H9 (cell line): ENCODE results near the gene XIRP2. TPM values are rescaled to one million over a fixed set of nuclear protein-coding genes. Genes with fewer than 3 reads are reported as not detected.

Experiments used
- DNase-seq: peaks from one replicate; pipeline ENCODE4 v3.0.0-alpha.2; 2017
- H2AFZ ChIP-seq: one replicate; pipeline ENCODE4 v1.6.1; 2013; ENCODE audit warnings: mild to moderate bottlenecking, low read length, control low read depth, moderate library complexity
- H2AK5ac ChIP-seq: 2 replicates; pipeline ENCODE4 v1.6.1; 2013; ENCODE audit warnings: low read length, control low read depth, mixed read lengths; ENCODE audit not compliant: insufficient read length
- H2BK120ac ChIP-seq: one replicate; pipeline ENCODE4 v1.6.1; 2013; ENCODE audit warnings: low read depth, mild to moderate bottlenecking, low read length, control low read depth, inconsistent platforms; ENCODE audit not compliant: poor library complexity, severe bottlenecking
- H2BK12ac ChIP-seq: 2 replicates; pipeline ENCODE4 v1.6.1; 2013; ENCODE audit warnings: low read length, control low read depth, mixed read lengths, low read depth; ENCODE audit not compliant: insufficient read length
- H2BK15ac ChIP-seq: 2 replicates; pipeline ENCODE4 v1.6.1; 2013; ENCODE audit warnings: low read depth, low read length, control low read depth
- H2BK20ac ChIP-seq: one replicate; pipeline ENCODE4 v1.6.1; 2013; ENCODE audit warnings: low read depth, mild to moderate bottlenecking, low read length, control low read depth, inconsistent platforms; ENCODE audit not compliant: poor library complexity, severe bottlenecking
- H2BK5ac ChIP-seq: 2 replicates; pipeline ENCODE4 v1.6.1; 2013; ENCODE audit warnings: low read length, control low read depth, mixed read lengths; ENCODE audit not compliant: insufficient read length
- H3K14ac ChIP-seq: 2 replicates; pipeline ENCODE4 v1.6.1; 2013; ENCODE audit warnings: low read length, control low read depth; ENCODE audit not compliant: insufficient read depth
- H3K18ac ChIP-seq: 2 replicates; pipeline ENCODE4 v1.6.1; 2013; ENCODE audit warnings: low read depth, mild to moderate bottlenecking, mixed read lengths, low read length, control low read depth; ENCODE audit not compliant: insufficient read length
- H3K23ac ChIP-seq: 2 replicates; pipeline ENCODE4 v1.6.1; 2013; ENCODE audit warnings: low read length, control low read depth, mixed read lengths, low read depth; ENCODE audit not compliant: insufficient read length
- H3K23me2 ChIP-seq: 2 replicates; pipeline ENCODE4 v1.6.1; 2013; ENCODE audit warnings: low read depth, mild to moderate bottlenecking, mixed read lengths, low read length, control low read depth; ENCODE audit not compliant: insufficient read length, poor library complexity, severe bottlenecking
- H3K27ac ChIP-seq: 2 replicates; pipeline ENCODE4 v1.5.1; 2013; ENCODE audit warnings: low read length, control low read depth, mixed read lengths, low read depth; ENCODE audit not compliant: insufficient read length
- H3K27me3 ChIP-seq: 2 replicates; pipeline ENCODE4 v1.6.1; 2013; ENCODE audit warnings: low read length, control low read depth, inconsistent platforms; ENCODE audit not compliant: insufficient read depth
- H3K4ac ChIP-seq: 2 replicates; pipeline ENCODE4 v1.6.1; 2013; ENCODE audit warnings: low read depth, mild to moderate bottlenecking, control low read depth, inconsistent platforms, low read length, moderate library complexity
- H3K4me1 ChIP-seq: 2 replicates; pipeline ENCODE4 v1.6.1; 2013; ENCODE audit warnings: low read length, control low read depth, inconsistent platforms; ENCODE audit not compliant: insufficient read depth
- H3K4me2 ChIP-seq: 2 replicates; pipeline ENCODE4 v1.6.1; 2013; ENCODE audit warnings: low read length, control low read depth, mixed read lengths; ENCODE audit not compliant: insufficient read length, insufficient read depth
- H3K56ac ChIP-seq: 2 replicates; pipeline ENCODE4 v1.6.1; 2013; ENCODE audit warnings: low read depth, mild to moderate bottlenecking, mixed read lengths, low read length, control low read depth; ENCODE audit not compliant: insufficient read length
- H3K79me1 ChIP-seq: 2 replicates; pipeline ENCODE4 v1.6.1; 2013; ENCODE audit warnings: low read depth, mild to moderate bottlenecking, moderate library complexity, low read length, control low read depth, inconsistent platforms; ENCODE audit not compliant: insufficient read depth, poor library complexity, severe bottlenecking
- H3K79me2 ChIP-seq: 2 replicates; pipeline ENCODE4 v1.6.1; 2013; ENCODE audit warnings: low read length, control low read depth, inconsistent platforms; ENCODE audit not compliant: insufficient read depth
- H3K9ac ChIP-seq: 2 replicates; pipeline ENCODE4 v1.6.1; 2013; ENCODE audit warnings: low read length, control low read depth, mixed read lengths; ENCODE audit not compliant: insufficient read length; ENCODE audit errors: extremely low read depth
- H3K9me3 ChIP-seq: one replicate; pipeline ENCODE4 v1.6.1; 2013; ENCODE audit warnings: low read depth, low read length, inconsistent platforms; ENCODE audit not compliant: control insufficient read depth
- H3T11ph ChIP-seq: one replicate; pipeline ENCODE4 v1.6.1; 2013; ENCODE audit warnings: mild to moderate bottlenecking, low read length, control low read depth, inconsistent platforms
- H4K20me1 ChIP-seq: one replicate; pipeline ENCODE4 v1.6.1; 2013; ENCODE audit not compliant: control insufficient read depth, insufficient read length, insufficient read depth
- H4K5ac ChIP-seq: 2 replicates; pipeline ENCODE4 v1.6.1; 2013; ENCODE audit warnings: low read depth, mild to moderate bottlenecking, mixed read lengths, low read length, control low read depth; ENCODE audit not compliant: insufficient read length
- H4K8ac ChIP-seq: replicated peaks from 2 replicates; pipeline ENCODE4 v1.6.1; 2013; ENCODE audit warnings: low read length, control low read depth, mixed read lengths, low read depth; ENCODE audit not compliant: insufficient read length
- H4K91ac ChIP-seq: 2 replicates; pipeline ENCODE4 v1.6.1; 2013; ENCODE audit warnings: low read depth, mild to moderate bottlenecking, moderate library complexity, mixed read lengths, low read length, control low read depth; ENCODE audit not compliant: insufficient read length
- H3K27ac Mint-ChIP-seq, 3 experiments: 2 replicates in 2 of 3; 3 replicates in 1 of 3; pipeline ENCODE4 v1.8.0; 2020 to 2021; ENCODE audit warnings: mixed read lengths in 3 of 3, mild to moderate bottlenecking in 1 of 3, moderate library complexity in 1 of 3
- H3K27me3 Mint-ChIP-seq: 2 replicates; pipeline ENCODE4 v1.8.0; 2021; ENCODE audit warnings: low read depth, mild to moderate bottlenecking, moderate library complexity, mixed read lengths
- H3K36me3 Mint-ChIP-seq, 3 experiments: 2 replicates in 2 of 3; 3 replicates in 1 of 3; pipeline ENCODE4 v1.8.0; 2020 to 2021; ENCODE audit warnings: low read depth in 3 of 3, mixed read lengths in 3 of 3; ENCODE audit not compliant: insufficient read depth in 1 of 3
- H3K4me1 Mint-ChIP-seq, 2 experiments: 2 replicates each; pipeline ENCODE4 v1.8.0; 2020; ENCODE audit warnings: mixed read lengths in 2 of 2
- H3K4me3 Mint-ChIP-seq, 2 experiments: 2 replicates in 1 of 2; 3 replicates in 1 of 2; pipeline ENCODE4 v1.8.0; 2020 to 2021; ENCODE audit warnings: mild to moderate bottlenecking in 2 of 2, mixed read lengths in 2 of 2, moderate library complexity in 1 of 2
- H3K9me3 Mint-ChIP-seq, 2 experiments: 2 replicates in 1 of 2; 3 replicates in 1 of 2; pipeline ENCODE4 v1.8.0; 2020; ENCODE audit warnings: mild to moderate bottlenecking in 2 of 2, mixed read lengths in 2 of 2, moderate library complexity in 1 of 2
- CTCF ChIP-seq: fragments of 200-600 bp; sonication (generic); conservative IDR thresholded peaks from 3 replicates; pipeline ENCODE4 v1.8.0; 2021; ENCODE audit warnings: antibody characterized with exemption, mild to moderate bottlenecking
- WGBS: extraction: QIAGEN DNeasy Blood & Tissue Kit; methylation state at CpG from one replicate; pipeline ENCODE4 v1.1.7; 2013; ENCODE audit warnings: missing lambda C conversion rate, low lambda C conversion rate, mixed read lengths; ENCODE audit not compliant: insufficient read length; ENCODE audit errors: extremely low coverage; 5-methylcytosine and 5-hydroxymethylcytosine counted together
- total RNA-seq: library from RNA; stranded (reverse); gene quantifications from 2 replicates; pipeline ENCODE4 v1.2.1, GENCODE V29; 2021

XIRP2 gene
- total RNA-seq, 1 experiment from 2014 or later = 0.07 TPM

- Histone ChIP-seq H2BK120ac (no peak overlapping the region), H3K23me2 (no peaks in the 10 kb centered on the region), H3K56ac (no peak overlapping the region), H2AFZ (no peak overlapping the region), H4K8ac (no peak overlapping the region), H4K91ac (no peak overlapping the region), H4K20me1 (no peaks in the 10 kb centered on the region), H4K5ac (no peak overlapping the region), H3T11ph (no peak overlapping the region), H2AK5ac (no peak overlapping the region), H3K4me2 (no peak overlapping the region), H3K27me3 (no peaks in the 10 kb centered on the region), H3K79me1 (no peaks in the 10 kb centered on the region), H2BK15ac (no peak overlapping the region), H3K9ac (no peak overlapping the region), H3K14ac (no peak overlapping the region), H2BK20ac (no peak overlapping the region), H3K9me3 (no peaks in the 10 kb centered on the region), H2BK12ac (no peak overlapping the region), H3K23ac (no peak overlapping the region), H3K79me2 (no peaks in the 10 kb centered on the region), H3K27ac (no peak overlapping the region), H3K4ac (no peak overlapping the region), H2BK5ac (no peak overlapping the region), H3K4me1 (no peaks in the 10 kb centered on the region), H3K18ac (no peak overlapping the region)
- Mint-ChIP-seq H3K4me1 (peaks cover 10 to 11% of the 10 kb centered on the region in 2 experiments), H3K4me3 (no peak overlapping the region), H3K36me3 (peaks cover 0 to 3% (median 0%) of the 10 kb centered on the region in 3 experiments; a peak in 1 of 7 replicates), H3K27ac (no peak overlapping the region), H3K27me3 (no peaks in the 10 kb centered on the region), H3K9me3 (peaks cover 2 to 3% of the 10 kb centered on the region in 2 experiments; a peak in 2 of 5 replicates)
- TF ChIP-seq CTCF = no peak
- no CpG with 5 or more reads among the region's 4 CpGs for whole genome bisulfite sequencing
- DNase-seq = no peak
These were observed 225.7 kb downstream of the XIRP2 start for GRCh38 chr2:167114018-167114417.
